MM.1S (cell line): Measurements from ENCODE around the gene NTRK2.
A peak's percentile ranks its signal among the peaks of the same experiment; 100 is the strongest.

Source experiments
- CTCF ChIP-seq: fragments of 300-600 bp; sonication (generic); IDR thresholded peaks from 2 replicates; pipeline ENCODE4 v1.5.1; 2016; ENCODE audit warnings: antibody characterized with exemption, low read length, mixed read lengths
- EZH2 ChIP-seq: fragments of 300-600 bp; sonication (generic); optimal IDR thresholded peaks from 2 replicates; pipeline ENCODE3; 2017; ENCODE audit warnings: low read depth, mild to moderate bottlenecking, antibody characterized with exemption, low read length, mixed read lengths
- EZH2phosphoT487 ChIP-seq: fragments of 300-600 bp; sonication (generic); IDR thresholded peaks from 2 replicates; pipeline ENCODE4 v1.6.1; 2018; ENCODE audit warnings: antibody characterized with exemption, low read length

- TF ChIP-seq EZH2: no peak
- TF ChIP-seq CTCF: peak; percentile 73
- no peak for TF ChIP-seq EZH2phosphoT487
Observed at GRCh38 chr9:84668196-84669012, 1.1 kb upstream of the NTRK2 start.
